Astrocyte of the spinal cord (primary cell): ENCODE results near the gene TACC3.

Experiments
- DNase-seq: peaks from one replicate; pipeline ENCODE4 v3.0.0; 2011; ENCODE audit warnings: low read depth, low spot score
- H3K4me3 ChIP-seq: 2 replicates; pipeline ENCODE4 v1.5.1; 2011; ENCODE audit warnings: low read depth, mild to moderate bottlenecking, low read length, moderate library complexity
- CTCF ChIP-seq: IDR thresholded peaks from 2 replicates; pipeline ENCODE4 v1.5.1; 2012; ENCODE audit warnings: low read depth, mild to moderate bottlenecking, low read length, inconsistent platforms
- in situ Hi-C: cut with HindIII; loops from 2 replicates; pipeline ENCODE4 v1.10.0; 2017; ENCODE audit warnings: low sequenced_read_pairs

Gene TACC3

GRCh38 chr4:1768367-1769034, 47.2 kb downstream of the TACC3 start:
- no peak for TF ChIP-seq CTCF
- in situ Hi-C loops = no loop called here

GRCh38 chr4:1769692-1770091, 48.4 kb downstream of the TACC3 start:
- no peak for DNase-seq
- H3K4me3 ChIP-seq = no peak overlapping the region
- in situ Hi-C loops = no loop called here
- TF ChIP-seq CTCF = no peak

More at GRCh38 chr4:1768367-1769034, 47.2 kb downstream of the TACC3 start:
- no peak for DNase-seq
- H3K4me3 ChIP-seq = no peak overlapping the region

- H3K4me3 ChIP-seq = no peak overlapping the region
- no peak for DNase-seq
- in situ Hi-C loops = no loop called here
- TF ChIP-seq CTCF = no peak
Measured at GRCh38 chr4:1770245-1770644, 48.9 kb downstream of the TACC3 start.

GRCh38 chr4:1770791-1771231, 49.5 kb downstream of the TACC3 start:
- H3K4me3 ChIP-seq = no peak overlapping the region
- in situ Hi-C loops = no loop called here
- no peak for TF ChIP-seq CTCF
- no peak for DNase-seq

GRCh38 chr4:1771555-1772305, 50.4 kb downstream of the TACC3 start:
- no peak overlapping the region for H3K4me3 ChIP-seq
- DNase-seq = no peak
- in situ Hi-C loops = no loop called here

More at GRCh38 chr4:1771555-1772305, 50.4 kb downstream of the TACC3 start:
- no peak for TF ChIP-seq CTCF
